Stimulated activated CD8-positive, alpha-beta memory T cell treated with anti-CD3 and anti-CD28 coated beads, Interleukin-2, amount 100 ng/mL, for 1 hour (primary cell): ENCODE data around the gene RAD9A.

Experiments
- DNase-seq, 2 donors: peaks; one replicate each; pipeline ENCODE4 v3.0.0-alpha.2; 2020; ENCODE audit warnings: low read depth in 2 of 2

The RAD9A gene

GRCh38 chr11:67439321-67440228 lies 47.8 kb downstream of the RAD9A start:
- no peak for DNase-seq

DNA sequence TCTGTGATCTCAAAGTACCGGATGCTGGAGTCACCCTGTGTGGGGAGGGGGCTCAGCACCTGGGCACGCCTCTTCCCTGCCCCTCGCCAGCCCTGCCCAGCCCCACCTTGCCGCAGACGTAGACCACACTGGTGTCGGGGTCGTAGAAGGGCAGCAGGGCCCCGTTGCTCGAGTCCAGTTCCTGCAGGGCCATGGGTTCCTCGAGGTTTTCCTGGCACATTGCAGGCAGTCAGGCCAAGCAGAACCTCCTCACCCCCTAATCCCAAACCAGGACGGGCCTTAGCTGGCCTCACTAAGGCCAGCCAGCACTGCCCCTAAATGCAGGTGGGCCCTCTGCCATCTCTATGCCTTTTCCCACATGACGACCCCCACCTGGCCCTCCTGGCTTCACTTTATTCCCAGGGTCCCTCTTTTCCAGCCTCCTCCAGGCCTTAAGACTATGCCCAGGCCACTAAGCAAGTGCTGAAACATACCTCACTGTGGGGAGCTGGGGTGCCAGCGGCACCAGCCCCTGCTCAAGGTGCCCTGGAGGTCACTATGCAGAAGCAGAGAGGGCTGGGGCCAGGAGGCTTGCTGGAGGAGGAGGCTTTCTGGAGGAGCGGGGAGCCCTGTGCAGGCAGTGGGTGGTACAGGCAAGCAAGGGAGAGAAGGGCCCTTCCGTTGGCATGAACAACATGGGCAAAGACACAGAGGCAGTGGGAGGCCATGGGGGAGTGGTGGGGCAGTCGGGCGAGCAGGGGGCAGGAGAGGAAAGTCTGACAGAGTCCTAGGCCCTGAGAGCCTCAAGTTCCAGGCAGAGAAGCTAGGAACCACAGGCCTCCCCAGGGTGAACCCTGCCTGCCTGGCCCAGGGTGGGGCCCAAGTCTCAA lies 48.7 kb downstream of the RAD9A start:
- no peak for DNase-seq

DNA sequence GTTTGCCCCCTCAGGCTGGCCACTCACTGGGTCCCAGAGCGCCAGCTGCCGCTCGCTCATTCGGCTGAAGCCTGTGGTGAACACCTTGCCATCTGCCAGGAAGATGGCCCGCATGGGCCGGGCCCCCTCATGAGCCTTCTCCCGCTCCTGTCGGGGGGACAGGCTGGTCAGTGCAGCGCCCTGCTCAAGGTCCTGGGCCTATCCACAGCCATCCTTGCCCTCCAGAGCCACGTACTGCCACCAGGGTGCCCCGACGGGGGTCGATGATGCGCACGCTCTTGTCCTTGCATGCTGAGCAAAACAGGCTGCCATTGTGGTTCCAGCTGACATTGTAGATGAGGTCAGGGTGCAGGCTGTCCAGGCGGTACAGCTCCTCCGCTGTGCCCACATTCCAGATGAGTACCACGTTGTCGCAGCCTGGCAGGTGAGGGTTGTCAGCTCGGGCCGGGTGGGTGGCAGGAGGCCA lies 49.3 kb downstream of the RAD9A start:
- DNase-seq, result no peak

DNA sequence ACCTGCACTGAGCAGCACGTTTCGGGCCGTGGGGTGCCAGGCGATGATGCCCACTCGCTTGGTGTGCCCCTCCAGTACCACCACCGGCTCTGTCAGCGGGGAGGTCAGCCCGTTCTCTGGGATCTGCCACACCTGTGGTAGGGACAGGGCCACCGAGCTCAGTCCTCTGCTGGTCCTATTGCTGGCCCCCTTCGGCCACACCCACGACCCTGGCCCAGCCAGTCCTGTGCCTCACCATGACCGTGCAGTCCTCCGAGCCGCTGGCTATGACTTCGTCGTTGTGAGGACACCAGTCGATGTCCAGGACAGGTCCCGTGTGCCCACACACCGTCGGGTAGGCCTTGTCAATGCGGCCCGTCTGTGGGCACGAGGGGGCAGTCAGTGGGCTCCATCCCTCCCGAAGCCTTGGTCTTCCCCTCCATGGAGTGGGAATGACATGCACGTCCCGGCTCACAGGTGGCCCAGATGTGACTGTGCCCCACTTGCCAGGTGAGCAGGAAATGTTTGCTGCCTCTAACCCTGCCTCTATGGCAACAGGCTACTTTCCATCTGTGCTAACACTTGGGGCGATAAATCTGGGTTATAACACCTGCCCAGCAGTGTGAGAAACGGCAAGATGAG lies 50.1 kb downstream of the RAD9A start:
- no peak for DNase-seq

DNA sequence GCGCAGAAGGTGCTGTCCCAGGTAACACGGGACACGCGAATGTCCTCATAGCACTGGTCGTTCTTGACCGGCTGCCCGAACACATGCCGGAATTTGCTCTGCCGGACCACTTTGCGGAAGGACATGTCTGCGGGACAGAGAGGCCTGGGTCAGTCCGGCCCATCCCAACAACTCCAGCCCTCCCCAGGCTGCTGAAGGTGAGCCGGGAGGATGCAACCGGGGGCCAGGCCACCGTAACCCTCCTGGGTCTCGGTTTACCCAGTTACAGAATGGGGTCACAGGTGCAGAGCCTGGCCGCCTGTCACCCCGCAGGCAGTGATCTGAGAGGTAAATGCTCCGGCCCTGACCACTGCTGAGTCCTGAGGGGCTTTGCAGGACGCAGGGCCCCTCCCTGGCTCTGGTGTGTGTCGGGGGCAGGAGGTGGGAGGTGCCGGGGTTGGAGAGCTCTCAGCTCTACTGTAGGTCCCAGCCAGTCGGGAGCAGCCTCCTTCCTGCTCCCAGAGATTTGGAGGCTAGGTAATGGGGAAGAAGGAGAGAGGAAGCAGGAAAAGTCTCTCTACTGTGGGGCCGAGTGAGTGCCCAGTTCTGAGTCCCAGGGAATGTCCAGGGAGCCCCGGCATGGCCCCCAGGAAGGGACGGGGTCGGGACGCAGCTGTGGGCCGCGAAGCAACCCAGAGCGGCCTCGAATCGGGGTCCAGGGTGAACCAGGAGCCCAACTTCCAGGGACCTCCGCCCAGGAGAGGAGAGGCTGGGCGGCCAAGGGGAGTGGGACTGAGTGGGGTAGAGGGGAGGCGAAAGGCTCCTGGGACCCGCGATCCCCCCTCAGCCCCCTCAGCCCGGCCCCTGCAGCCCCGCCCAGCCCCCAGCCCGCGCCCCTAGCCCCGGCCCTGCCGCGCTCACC lies 51.0 kb downstream of the RAD9A start:
- no peak for DNase-seq

DNA sequence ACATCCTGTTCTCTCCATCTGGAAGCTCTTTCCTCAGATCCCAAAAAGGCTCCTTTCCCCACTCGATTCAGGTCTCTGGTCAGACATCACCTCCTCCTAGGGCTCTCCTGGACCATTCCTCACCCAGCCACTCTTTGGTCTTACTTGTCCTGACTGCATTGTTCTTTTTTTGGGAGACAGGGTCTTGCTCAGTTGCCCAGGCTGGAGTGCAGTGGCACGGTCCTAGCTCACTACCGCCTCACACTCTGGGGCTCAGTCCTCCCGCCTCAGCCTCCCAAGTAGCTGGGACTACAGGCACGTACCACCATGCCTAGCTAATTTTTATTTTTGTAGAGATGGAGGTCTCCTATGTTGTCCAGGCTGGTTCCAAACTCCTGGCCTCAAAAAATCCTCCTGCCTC lies 53.7 kb downstream of the RAD9A start:
- DNase-seq, result no peak
